Measurements from ENCODE around the gene TMEM273.

DNA sequence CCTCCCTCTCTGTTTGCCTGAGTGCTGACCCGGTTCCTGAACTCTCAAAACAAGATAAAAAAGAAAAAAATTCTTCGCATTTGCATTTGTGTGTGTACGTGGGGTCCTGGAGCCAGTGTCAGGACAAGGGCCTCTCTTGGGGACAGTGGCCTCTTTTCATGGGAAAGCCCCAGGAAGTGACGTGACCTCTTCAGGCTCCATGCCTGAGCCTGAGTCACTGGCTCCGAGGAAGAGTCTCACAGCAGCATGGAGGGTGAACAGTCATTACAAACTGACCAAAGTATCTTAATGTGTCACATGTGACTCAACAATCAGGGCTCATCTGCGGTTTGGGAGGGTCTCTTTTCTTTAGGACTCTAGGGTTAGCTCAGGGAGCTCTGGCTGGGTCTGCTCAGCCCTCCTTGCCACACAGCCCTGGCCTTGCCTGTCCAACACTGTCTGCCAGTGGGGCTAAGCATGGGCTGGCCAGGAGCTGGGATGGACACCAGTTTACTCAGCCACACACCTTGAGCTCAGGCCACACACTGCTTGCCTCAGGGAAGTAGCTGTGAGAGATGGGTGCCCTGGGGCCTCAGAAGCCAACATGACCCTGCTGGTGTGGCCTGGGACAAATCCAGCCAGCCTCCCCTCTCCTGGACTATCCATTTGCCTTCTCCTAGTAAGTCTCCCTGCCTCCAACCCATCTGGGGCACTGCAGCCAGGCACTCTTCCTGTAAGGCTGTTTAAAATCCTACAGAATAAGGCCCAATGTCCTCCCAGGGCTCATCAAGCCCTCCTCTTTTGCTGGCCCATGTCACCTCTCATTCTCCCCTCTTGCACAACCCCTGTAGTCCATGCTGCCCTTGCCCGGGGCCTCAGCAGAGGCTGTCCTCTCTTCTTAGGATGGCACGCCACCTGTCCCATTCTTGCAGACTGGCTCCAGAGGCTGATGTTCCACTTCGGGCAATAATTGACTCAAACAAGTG lies 10.5 kb downstream of the TMEM273 start:
- TF ChIP-seq, protein P1, sequence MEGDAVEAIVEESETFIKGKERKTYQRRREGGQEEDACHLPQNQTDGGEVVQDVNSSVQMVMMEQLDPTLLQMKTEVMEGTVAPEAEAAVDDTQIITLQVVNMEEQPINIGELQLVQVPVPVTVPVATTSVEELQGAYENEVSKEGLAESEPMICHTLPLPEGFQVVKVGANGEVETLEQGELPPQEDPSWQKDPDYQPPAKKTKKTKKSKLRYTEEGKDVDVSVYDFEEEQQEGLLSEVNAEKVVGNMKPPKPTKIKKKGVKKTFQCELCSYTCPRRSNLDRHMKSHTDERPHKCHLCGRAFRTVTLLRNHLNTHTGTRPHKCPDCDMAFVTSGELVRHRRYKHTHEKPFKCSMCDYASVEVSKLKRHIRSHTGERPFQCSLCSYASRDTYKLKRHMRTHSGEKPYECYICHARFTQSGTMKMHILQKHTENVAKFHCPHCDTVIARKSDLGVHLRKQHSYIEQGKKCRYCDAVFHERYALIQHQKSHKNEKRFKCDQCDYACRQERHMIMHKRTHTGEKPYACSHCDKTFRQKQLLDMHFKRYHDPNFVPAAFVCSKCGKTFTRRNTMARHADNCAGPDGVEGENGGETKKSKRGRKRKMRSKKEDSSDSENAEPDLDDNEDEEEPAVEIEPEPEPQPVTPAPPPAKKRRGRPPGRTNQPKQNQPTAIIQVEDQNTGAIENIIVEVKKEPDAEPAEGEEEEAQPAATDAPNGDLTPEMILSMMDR (IDR thresholded peaks at IDR 0.05): no peak
- TF ChIP-seq, protein P2, sequence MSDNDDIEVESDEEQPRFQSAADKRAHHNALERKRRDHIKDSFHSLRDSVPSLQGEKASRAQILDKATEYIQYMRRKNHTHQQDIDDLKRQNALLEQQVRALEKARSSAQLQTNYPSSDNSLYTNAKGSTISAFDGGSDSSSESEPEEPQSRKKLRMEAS (IDR thresholded peaks at IDR 0.05; ENCODE audit: low read depth): no peak

Measured in SK-N-SH (cell line).